K562 (cell line): Measurements from ENCODE around the gene NEURL1B. TPM values are rescaled to one million over a fixed set of nuclear protein-coding genes. Genes with fewer than 3 reads are reported as not detected.

Source experiments
- ATAC-seq: fragments of 200-7000 bp; cut with Tn5 transposase; 3 replicates; pipeline ENCODE4 v1.9.1; 2020; ENCODE audit warnings: moderate library complexity
- BruUV-seq: library from RNA; stranded (reverse); fragments of 400-500 nt; replicated peaks from 2 replicates; lab custom pipeline; 2021; lab: Mats Ljungman, UMichigan
- CTCF ChIA-PET: fragments of 300-600 bp; formaldehyde crosslinking; extraction: SDS; loops from one replicate; lab custom pipeline; 2021; ENCODE audit warnings: low intra/inter-chr PET ratio; lab: Yijun Ruan, JAX
- POLR2A ChIA-PET: fragments of 300-600, 350-650 bp; sonication (Branson Sonifier 250); formaldehyde crosslinking; extraction: SDS; loops from one replicate; lab custom pipeline; 2021; ENCODE audit warnings: antibody characterized with exemption, inconsistent platforms; lab: Yijun Ruan, JAX
- DNase-seq, 4 experiments: peaks; one replicate each; pipeline versions ENCODE4 v3.0.0 to v3.0.0-alpha.2; 2011 to 2018; ENCODE audit warnings: low spot score in 3 of 4, mixed read lengths in 3 of 4; ENCODE audit errors: extremely low read depth in 1 of 4
- FAIRE-seq: peaks from 2 replicates; lab custom pipeline; 2011; peaks lifted over from hg19 to GRCh38; lab: Jason Lieb, UNC
- H2AFZ ChIP-seq: 2 replicates; pipeline ENCODE4 v1.6.0; 2011; ENCODE audit warnings: low read depth, low read length, control low read depth, inconsistent platforms
- H3K27ac ChIP-seq: fragments of 200-600 bp; 3 replicates; pipeline ENCODE4 v1.8.0; 2011; ENCODE audit warnings: low read depth, mild to moderate bottlenecking, control low read depth, inconsistent platforms, low read length, moderate library complexity, mixed read lengths; ENCODE audit errors: extremely low read depth
- H3K27me3 ChIP-seq, 2 experiments: fragments of 300-600 bp in 1 of 2; 2 replicates in 1 of 2; 3 replicates in 1 of 2; pipeline versions ENCODE4 v1.6.0 to v1.8.0; 2011; ENCODE audit warnings: inconsistent platforms in 2 of 2, low read length in 2 of 2, mild to moderate bottlenecking in 1 of 2, mixed read lengths in 1 of 2, moderate library complexity in 1 of 2; ENCODE audit not compliant: control insufficient read depth in 2 of 2, insufficient read depth in 2 of 2
- H3K36me3 ChIP-seq: fragments of 300-600 bp; 3 replicates; pipeline ENCODE4 v1.8.0; 2011; ENCODE audit warnings: mild to moderate bottlenecking, low read length, inconsistent platforms; ENCODE audit not compliant: control insufficient read depth, insufficient read depth
- H3K4me1 ChIP-seq, 2 experiments: fragments of 200-600 bp in 1 of 2; replicated peaks in 1 of 2; 2 replicates in 1 of 2; 3 replicates in 1 of 2; pipeline versions ENCODE4 v1.5.1 to v1.8.0; 2011; ENCODE audit warnings: inconsistent platforms in 2 of 2, low read length in 2 of 2, mild to moderate bottlenecking in 1 of 2, mixed read lengths in 1 of 2, moderate library complexity in 1 of 2; ENCODE audit not compliant: control insufficient read depth in 2 of 2, insufficient read depth in 2 of 2
- H3K4me2 ChIP-seq: 2 replicates; pipeline ENCODE4 v1.6.1; 2011; ENCODE audit warnings: low read length, control low read depth, inconsistent platforms, mixed read lengths; ENCODE audit not compliant: insufficient read depth
- H3K4me3 ChIP-seq: fragments of 200-600 bp; sonication (generic), shearing (Covaris generic); 2 replicates; pipeline ENCODE4 v1.5.1; 2016; ENCODE audit warnings: control low read depth, inconsistent platforms
- H3K79me2 ChIP-seq: fragments of 200-600 bp; 3 replicates; pipeline ENCODE4 v1.8.0; 2011; ENCODE audit warnings: low read length, inconsistent platforms; ENCODE audit not compliant: control insufficient read depth, insufficient read depth
- H3K9ac ChIP-seq, 2 experiments: 2 replicates each; pipeline versions ENCODE4 v1.6.0 to v1.6.1; 2011; ENCODE audit warnings: low read depth in 2 of 2, low read length in 2 of 2, control low read depth in 1 of 2, inconsistent platforms in 1 of 2, mild to moderate bottlenecking in 1 of 2, mixed read lengths in 1 of 2; ENCODE audit not compliant: insufficient read depth in 1 of 2
- H3K9me1 ChIP-seq: one replicate; pipeline ENCODE4 v1.6.0; 2011; ENCODE audit warnings: inconsistent platforms, mild to moderate bottlenecking, low read length, moderate library complexity; ENCODE audit not compliant: control insufficient read depth, insufficient read depth
- H3K9me3 ChIP-seq: replicated peaks from 2 replicates; pipeline ENCODE4 v1.5.1; 2011; ENCODE audit warnings: low read depth, low read length, inconsistent platforms; ENCODE audit not compliant: control insufficient read depth, insufficient read depth
- H4K20me1 ChIP-seq: replicated peaks from 2 replicates; pipeline ENCODE4 v1.6.1; 2011; ENCODE audit warnings: low read length, inconsistent platforms, mixed read lengths; ENCODE audit not compliant: control insufficient read depth, insufficient read depth
- CBFB ChIP-seq: sonication (generic); formaldehyde crosslinking; IDR thresholded peaks from 2 replicates; pipeline ENCODE4 v1.4.0; 2020; ENCODE audit warnings: mild to moderate bottlenecking, missing genetic modification reagents
- HBP1 ChIP-seq: fragments of 450-650 bp; formaldehyde crosslinking; IDR thresholded peaks from 2 replicates; pipeline ENCODE4 v1.4.0; 2022; ENCODE audit warnings: missing genetic modification characterization
- HDAC1 ChIP-seq, 2 experiments: fragments of 450-650 bp; IDR thresholded peaks; 2 replicates each; pipeline ENCODE4 v1.6.1; 2016 to 2017; ENCODE audit warnings: inconsistent platforms in 1 of 2, mild to moderate bottlenecking in 1 of 2, moderate library complexity in 1 of 2
- KDM1A ChIP-seq, 2 experiments: fragments of 450-650 bp; IDR thresholded peaks; 2 replicates each; pipeline ENCODE4 v1.6.1; 2016; ENCODE audit warnings: mild to moderate bottlenecking in 2 of 2
- MEIS2 ChIP-seq: fragments of 450-650 bp; IDR thresholded peaks from 2 replicates; pipeline ENCODE4 v1.6.1; 2014; ENCODE audit warnings: mild to moderate bottlenecking; ENCODE audit not compliant: partially characterized antibody
- MIER1 ChIP-seq: fragments of 450-650 bp; IDR thresholded peaks from 2 replicates; pipeline ENCODE4 v1.6.1; 2016; ENCODE audit warnings: antibody characterized with exemption, mild to moderate bottlenecking, low read depth
- MXD1 ChIP-seq: fragments of 250-450 bp; sonication (Bioruptor Pico); IDR thresholded peaks from 2 replicates; pipeline ENCODE4 v1.8.0; 2021; ENCODE audit warnings: borderline replicate concordance, mild to moderate bottlenecking, moderate library complexity; ENCODE audit not compliant: poor library complexity, severe bottlenecking
- PHF21A ChIP-seq: fragments of 450-650 bp; IDR thresholded peaks from 2 replicates; pipeline ENCODE4 v1.6.1; 2017; ENCODE audit warnings: low read depth, borderline replicate concordance
- RNF2 ChIP-seq: sonication (generic); IDR thresholded peaks from 2 replicates; pipeline ENCODE4 v1.6.1; 2016
- SP2 ChIP-seq: IDR thresholded peaks from 2 replicates; pipeline ENCODE4 v1.6.1; 2011; ENCODE audit warnings: mild to moderate bottlenecking, low read depth, low read length, moderate library complexity; ENCODE audit not compliant: poor library complexity, severe bottlenecking; ENCODE audit errors: extremely low read depth
- TEAD2 ChIP-seq: fragments of 450-650 bp; IDR thresholded peaks from 2 replicates; pipeline ENCODE4 v1.6.1; 2016; ENCODE audit warnings: missing genetic modification characterization, control low read depth, missing compliant biosample characterization
- ZKSCAN1 ChIP-seq: fragments of 150-350 bp; IDR thresholded peaks from 2 replicates; pipeline ENCODE4 v1.6.1; 2016; ENCODE audit warnings: low read depth, low read length
- ZNF780A ChIP-seq: fragments of 250-450 bp; sonication (Bioruptor Pico); IDR thresholded peaks from 2 replicates; pipeline ENCODE4 v1.5.0; 2021; ENCODE audit warnings: mild to moderate bottlenecking
- WGBS: fragments of 100-300 bp; shearing (Covaris generic); methylation state at CpG from one replicate; pipeline ENCODE4 v1.1.6; 2016; ENCODE audit warnings: low coverage, mixed read lengths; ENCODE audit not compliant: insufficient coverage; ENCODE audit errors: missing lambda C conversion rate; 5-methylcytosine and 5-hydroxymethylcytosine counted together
- in situ Hi-C: fragments of 300-500 bp; cut with MboI; formaldehyde crosslinking; loops from 4 replicates; pipeline ENCODE4 v1.15.0; 2018; ENCODE audit warnings: inconsistent platforms, mixed read lengths
- intact Hi-C: fragments of 100-400 bp; cut with micrococcal nuclease; formaldehyde crosslinking; loops from 2 replicates; pipeline ENCODE4 v1.14.2; 2022
- polyA plus RNA-seq, 8 experiments: library from polyadenylated mRNA; depleted of rRNA in 4 of 8; stranded (reverse) in 5 of 8; unstranded in 3 of 8; fragments of >200 nt; fragmentation: Nextera tagmentation in 2 of 8; fragmentation: Illumina TruSeq in 1 of 8; extraction: Ambion mirVana in 2 of 8; extraction: Trizol in 1 of 8; gene quantifications; 2 replicates each; pipeline versions ENCODE4 v1.2.1 to v1.2.3, GENCODE V29; 2011 to 2014; ENCODE audit warnings: inconsistent platforms in 1 of 8, missing spikeins in 1 of 8
- total RNA-seq, 7 experiments: library from RNA; depleted of rRNA in 6 of 7; stranded (reverse); fragments of >200 nt in 6 of 7; fragmentation: Illumina TruSeq in 2 of 7; extraction: Trizol in 2 of 7; gene quantifications; 2 replicates each; pipeline versions ENCODE4 v1.2.1 to v1.2.3, GENCODE V29; 2011 to 2021; ENCODE audit warnings: low replicate concordance in 1 of 7

NEURL1B gene
- total and polyA plus RNA-seq, 9 of the 15 experiments (the other 6 are each of a cell fraction or from before 2014, with no cell fraction given): 0.04 TPM; not detected in 8

DNA sequence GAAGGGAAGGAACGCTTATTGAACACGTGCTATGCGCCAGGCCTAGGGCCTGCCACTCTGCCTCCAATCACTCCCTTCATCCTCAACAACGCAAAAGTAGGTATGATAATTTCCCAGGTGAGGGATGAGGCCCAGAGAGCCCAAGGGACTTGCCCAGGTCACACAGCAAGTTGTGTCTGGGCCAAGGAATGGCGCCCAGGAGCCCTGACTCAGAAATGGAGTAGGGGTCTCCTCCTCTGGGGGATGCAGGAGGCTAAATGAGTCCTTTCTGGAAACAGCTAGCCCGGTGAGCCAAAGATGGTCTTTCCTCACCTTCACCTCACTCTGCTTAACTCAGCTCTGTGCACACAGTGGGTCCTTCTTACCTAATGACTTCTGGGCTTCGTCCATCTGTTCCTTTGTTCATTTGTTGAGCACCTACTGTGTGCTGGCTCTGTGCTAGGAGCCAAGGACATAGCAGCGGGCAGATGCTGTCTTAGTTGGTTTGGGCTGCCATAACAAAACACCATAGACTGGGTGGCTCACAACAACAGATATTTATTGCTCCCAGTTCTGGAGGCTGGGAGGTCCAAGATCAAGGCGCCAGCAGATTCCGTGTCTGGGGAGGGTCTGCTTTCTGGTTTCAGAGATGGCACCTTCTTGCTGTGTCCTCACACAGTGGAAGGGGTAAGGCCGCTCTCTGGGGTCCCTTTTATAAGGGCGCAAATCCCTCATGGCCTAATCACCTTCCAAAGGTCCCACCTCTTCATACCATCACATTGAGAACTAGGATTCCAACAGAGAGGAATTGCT is 22.3 kb upstream of the NEURL1B start:
- Histone ChIP-seq H3K79me2 (no peaks in the 10 kb centered on the region), H2AFZ (no peak overlapping the region), H3K4me1 (no peaks in the 10 kb centered on the region), H3K27ac (no peak overlapping the region), H3K4me3 (no peak overlapping the region), H3K9me3 (no peaks in the 10 kb centered on the region), H3K9ac (no peak overlapping the region), H3K27me3 (peaks cover 45 to 71% of the 10 kb centered on the region in 2 experiments), H3K36me3 (no peaks in the 10 kb centered on the region), H4K20me1 (peaks cover 12% of the 10 kb centered on the region; the same call in 1 of the 2 replicates), H3K9me1 (no peaks in the 10 kb centered on the region), H3K4me2 (no peak overlapping the region)
- POLR2A ChIA-PET: interaction anchor here (0.6 kb wide), 1 partner anchor 13 kb away, joined by 3 read pairs; no protein-coding TSS in a partner anchor
- ATAC-seq: no peak
- in situ Hi-C loops (no loop called here), intact Hi-C loops (no loop called here)
- 0% methylated on average over 12 of the region's 12 CpGs for WGBS
- CTCF ChIA-PET: no interaction called here
- FAIRE-seq: no peak
- peak; percentile 68 for TF ChIP-seq ZKSCAN1
- no peak for TF ChIP-seq MIER1
- no TSS peak for BruUV-seq
- DNase-seq: no peak

DNA sequence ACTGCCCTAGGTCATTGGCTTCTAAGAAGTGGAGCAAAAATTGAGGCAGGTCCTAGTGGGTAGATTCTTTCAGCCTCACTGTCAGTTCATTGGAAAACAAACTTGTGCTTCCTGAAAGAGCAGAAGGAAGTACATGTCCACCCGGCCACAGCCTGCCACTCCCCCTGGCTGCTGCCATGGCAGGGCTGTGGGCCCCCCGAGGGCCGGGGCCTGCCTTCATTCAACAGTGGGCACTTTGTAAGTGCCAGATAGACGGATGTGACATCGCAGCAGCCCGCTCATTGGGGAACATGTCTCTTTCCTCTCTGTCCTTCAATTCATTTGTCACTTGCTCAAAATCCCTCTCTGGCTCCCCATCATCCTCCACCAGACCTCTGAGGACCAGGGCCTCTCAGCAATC is 20.6 kb upstream of the NEURL1B start:
- BruUV-seq: no TSS peak
- Histone ChIP-seq H3K9me3 (no peaks in the 10 kb centered on the region), H2AFZ (no peak overlapping the region), H3K36me3 (no peaks in the 10 kb centered on the region), H3K4me2 (no peak overlapping the region), H3K4me3 (no peak overlapping the region), H3K27ac (no peak overlapping the region), H3K79me2 (no peaks in the 10 kb centered on the region), H3K27me3 (peaks cover 45 to 88% of the 10 kb centered on the region in 2 experiments), H3K4me1 (no peaks in the 10 kb centered on the region), H3K9ac (no peak overlapping the region), H3K9me1 (no peaks in the 10 kb centered on the region), H4K20me1 (peaks cover 17% of the 10 kb centered on the region; the same call in 1 of the 2 replicates)
- in situ Hi-C loops: no loop called here
- ATAC-seq (no peak), DNase-seq (no peak), FAIRE-seq (no peak)
- WGBS: 0% methylated on average over 6 of the region's 6 CpGs
- ChIA-PET CTCF (no interaction called here), POLR2A (no interaction called here)
- intact Hi-C loops: no loop called here
- TF ChIP-seq KDM1A (IDR thresholded peaks at IDR 0.05) (no peak), CBFB (CRISPR knock-in tag) (no peak), MXD1 (CRISPR knock-in tag) (no peak), HBP1 (CRISPR knock-in tag) (no peak), RNF2 (no peak), HDAC1 (IDR thresholded peaks at IDR 0.05) (no peak), MEIS2 (no peak), PHF21A (no peak), TEAD2 (tag) (no peak), SP2 (no peak), ZNF780A (CRISPR knock-in tag) (no peak)
